Iris pigment epithelial cell (primary cell): ENCODE results near the gene IZUMO1R.
"Not testable (repeated sequence)": the region's sequence is repeated elsewhere in the genome, so short reads cannot be mapped to it uniquely, and the experiment has no call there.

Source experiments
- DNase-seq: peaks from one replicate; pipeline ENCODE4 v3.0.0-alpha.2; 2011; ENCODE audit warnings: low read depth

IZUMO1R gene

GRCh38 chr11:94326947-94327346, 22.6 kb downstream of the IZUMO1R start:
- DNase-seq = no peak

GRCh38 chr11:94328587-94329080, 24.3 kb downstream of the IZUMO1R start:
- no peak for DNase-seq

DNA sequence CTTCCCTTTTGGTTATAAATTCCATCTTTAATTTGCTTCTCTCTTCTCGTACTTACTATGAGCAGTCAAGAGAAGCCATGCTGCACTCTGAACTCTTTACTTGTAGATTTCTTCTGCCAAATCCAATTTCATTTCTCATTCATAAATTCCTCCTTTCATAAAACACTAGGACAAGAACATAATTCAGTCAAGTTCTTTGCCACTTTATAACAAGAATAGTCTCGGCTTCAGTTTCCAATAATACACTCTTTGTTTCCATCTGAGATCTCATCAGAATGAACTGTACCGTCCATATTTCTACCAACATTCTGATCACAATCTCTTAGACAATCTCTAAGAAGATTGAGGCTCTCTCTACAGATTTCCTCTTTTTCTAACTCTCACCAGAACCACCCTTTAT, 25.1 kb downstream of the IZUMO1R start:
- no peak for DNase-seq

DNA sequence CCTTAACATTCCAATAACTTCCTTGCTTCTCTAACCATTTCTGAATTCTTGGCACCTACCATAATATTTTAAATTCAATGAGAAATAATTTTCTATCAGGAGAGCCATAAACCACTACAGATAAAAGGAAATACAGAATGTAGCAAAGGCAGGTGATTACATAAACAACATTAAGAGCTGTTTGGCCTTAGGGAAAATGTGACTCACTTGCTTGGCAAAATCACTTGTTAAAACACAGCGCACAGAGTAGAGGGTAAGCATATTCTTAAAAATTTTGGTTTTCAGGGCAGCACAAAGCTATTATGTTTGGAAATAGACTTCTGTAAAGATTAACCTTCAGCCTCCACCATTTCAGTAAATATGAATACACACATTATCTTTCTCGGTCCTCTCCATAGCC, 26.4 kb downstream of the IZUMO1R start:
- no peak for DNase-seq

- DNase-seq = no peak
Observed at GRCh38 chr11:94332814-94333213, 28.4 kb downstream of the IZUMO1R start.

DNA sequence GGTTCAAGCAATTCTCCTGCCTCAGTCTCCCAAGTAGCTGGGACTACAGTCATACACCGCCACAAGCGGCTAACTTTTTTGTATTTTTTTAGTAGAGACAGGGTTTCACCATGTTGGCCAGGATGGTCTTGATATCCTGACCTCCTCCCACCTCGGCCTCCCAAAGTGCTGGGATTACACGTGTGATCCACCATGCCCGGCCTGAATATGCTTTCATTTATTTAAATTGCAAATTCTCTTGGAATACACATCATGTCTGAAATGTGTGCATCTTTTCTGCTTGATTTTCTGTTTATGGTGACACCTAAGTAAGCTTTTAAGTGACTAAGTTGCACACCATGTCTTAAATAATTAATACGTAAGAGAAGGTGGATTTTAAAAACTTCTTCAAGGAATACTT, 31.7 kb downstream of the IZUMO1R start:
- DNase-seq = no peak

GRCh38 chr11:94338651-94339050, 34.3 kb downstream of the IZUMO1R start:
- no peak for DNase-seq

DNA sequence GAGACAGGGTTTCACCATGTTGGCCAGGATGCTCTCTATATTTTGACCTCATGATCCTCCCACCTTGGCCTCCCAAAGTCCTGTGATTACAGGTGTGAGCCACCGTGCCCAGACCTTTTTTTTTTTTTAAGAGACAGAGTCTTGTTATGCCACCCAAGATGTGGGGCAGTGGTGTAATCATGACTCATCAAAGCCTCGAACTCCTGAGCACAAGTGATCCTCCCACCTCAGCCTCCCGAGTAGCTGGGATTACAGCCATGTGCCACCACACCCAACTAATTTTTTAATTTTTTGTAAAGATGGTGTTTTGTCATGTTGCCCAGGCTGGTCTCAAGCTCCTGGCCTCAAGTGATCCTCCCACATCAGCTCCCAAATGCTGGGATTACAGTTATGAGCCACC, 37.9 kb downstream of the IZUMO1R start:
- no peak for DNase-seq

DNA sequence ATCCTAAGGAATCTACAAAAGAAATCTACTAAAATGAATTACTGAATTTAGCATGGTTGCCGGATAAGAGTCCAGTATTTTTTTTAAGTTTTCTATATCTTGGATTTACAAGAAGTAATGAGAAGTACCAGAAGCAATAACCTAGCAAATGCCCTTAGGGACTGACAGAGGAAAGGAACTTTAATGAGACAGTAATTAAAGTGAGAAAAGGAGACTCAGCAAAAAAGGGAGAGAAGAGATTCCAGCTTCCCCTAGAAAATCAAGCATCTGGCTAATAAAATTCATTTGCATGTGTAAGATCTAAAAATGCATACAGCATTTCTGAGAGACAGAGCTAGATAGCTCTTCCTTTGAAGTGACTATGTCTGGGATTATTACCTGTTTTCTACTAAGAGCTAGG, 39.1 kb downstream of the IZUMO1R start:
- no peak for DNase-seq

DNA sequence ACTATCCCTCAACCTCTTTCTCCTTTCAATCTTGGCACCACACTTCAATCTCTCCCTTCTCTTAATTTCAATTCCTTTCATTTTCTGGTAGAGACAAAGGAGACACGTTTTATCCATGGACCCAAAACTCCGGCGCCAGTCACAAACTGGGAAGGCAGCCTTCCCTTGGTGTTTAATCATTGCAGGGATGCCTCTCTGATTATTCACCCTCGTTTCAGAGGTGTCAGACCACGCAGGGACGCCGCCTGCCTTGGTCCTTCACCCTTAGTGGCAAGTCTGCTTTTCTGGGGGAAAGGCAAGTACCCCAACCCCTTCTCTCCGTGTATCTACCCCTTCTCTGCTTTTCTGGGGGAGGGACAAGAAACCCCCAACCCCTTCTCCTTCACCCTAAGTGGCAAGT, 41.9 kb downstream of the IZUMO1R start:
- DNase-seq = not testable (repeated sequence)

DNA sequence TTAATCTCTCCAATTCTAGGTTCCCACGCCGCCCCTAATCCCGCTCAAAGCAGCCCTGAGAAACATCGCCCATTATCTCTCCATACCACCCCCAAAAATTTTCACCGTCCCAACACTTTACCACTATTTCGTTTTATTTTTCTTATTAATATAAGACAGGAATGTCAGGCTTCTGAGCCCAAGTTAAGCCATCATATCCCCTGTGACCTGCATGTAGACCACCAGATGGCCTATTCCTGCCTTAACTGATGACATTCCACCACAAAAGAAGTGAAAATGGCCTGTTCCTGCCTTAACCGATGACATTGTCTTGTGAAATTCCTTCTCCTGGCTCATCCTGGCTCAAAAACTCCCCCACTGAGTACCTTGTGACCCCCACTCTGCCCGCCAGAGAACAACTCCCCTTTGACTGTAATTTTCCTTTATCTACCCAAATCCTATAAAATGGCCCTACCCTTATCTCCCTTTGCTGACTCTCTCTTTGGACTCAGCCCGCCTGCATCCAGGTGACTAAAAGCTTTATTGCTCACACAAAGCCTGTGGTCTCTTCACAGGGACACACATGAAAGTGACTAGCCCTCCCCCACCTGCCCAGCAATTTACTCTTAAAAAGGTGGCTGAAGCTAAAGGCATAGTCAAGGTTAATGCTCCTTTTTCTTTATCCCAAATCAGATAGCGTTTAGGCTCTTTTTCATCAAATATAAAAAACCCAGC, 46.6 kb downstream of the IZUMO1R start:
- DNase-seq = not testable (repeated sequence)
